Liver (tissue), 9 donors: ENCODE data around the gene MMRN1. TPM values are rescaled to one million over a fixed set of nuclear protein-coding genes. Genes with fewer than 3 reads are reported as not detected.

ENCODE experiments used
- DNase-seq: peaks from one replicate; pipeline ENCODE4 v3.0.0-alpha.2; 2017; ENCODE audit warnings: low spot score
- H3K27ac ChIP-seq, 2 donors: one replicate each; pipeline ENCODE4 v1.7.0; 2013; ENCODE audit warnings: inconsistent platforms in 2 of 2, low read length in 2 of 2, control low read depth in 1 of 2, low read depth in 1 of 2, mild to moderate bottlenecking in 1 of 2
- H3K27me3 ChIP-seq, 4 donors: one replicate each; pipeline versions ENCODE4 v1.6.1 to v1.7.0; 2013; ENCODE audit warnings: low read length in 3 of 4, inconsistent platforms in 1 of 4, mild to moderate bottlenecking in 1 of 4, moderate library complexity in 1 of 4; ENCODE audit not compliant: control insufficient read depth in 4 of 4, insufficient read depth in 4 of 4
- H3K36me3 ChIP-seq, 4 donors: one replicate each; pipeline versions ENCODE4 v1.6.1 to v1.7.0; 2013; ENCODE audit warnings: low read length in 3 of 4, mild to moderate bottlenecking in 3 of 4, low read depth in 1 of 4, moderate library complexity in 1 of 4; ENCODE audit not compliant: control insufficient read depth in 4 of 4, insufficient read depth in 3 of 4
- H3K4me1 ChIP-seq, 4 donors: one replicate each; pipeline versions ENCODE4 v1.6.1 to v1.7.0; 2013; ENCODE audit warnings: low read length in 3 of 4, mild to moderate bottlenecking in 3 of 4, moderate library complexity in 1 of 4; ENCODE audit not compliant: control insufficient read depth in 4 of 4, insufficient read depth in 4 of 4
- H3K4me3 ChIP-seq, 3 donors: one replicate each; pipeline versions ENCODE4 v1.6.1 to v1.7.0; 2013; ENCODE audit warnings: low read length in 3 of 3, control low read depth in 1 of 3, low read depth in 1 of 3, mild to moderate bottlenecking in 1 of 3
- H3K9ac ChIP-seq, 2 donors: one replicate each; pipeline ENCODE4 v1.7.0; 2013; ENCODE audit warnings: low read length in 2 of 2, mild to moderate bottlenecking in 2 of 2, moderate library complexity in 2 of 2, control low read depth in 1 of 2, low read depth in 1 of 2
- H3K9me3 ChIP-seq, 4 donors: one replicate each; pipeline versions ENCODE4 v1.6.1 to v1.7.0; 2013; ENCODE audit warnings: low read length in 3 of 4; ENCODE audit not compliant: control insufficient read depth in 4 of 4
- NR2F2 ChIP-seq: IDR thresholded peaks from 2 replicates; pipeline ENCODE4 v1.6.1; 2016; ENCODE audit warnings: antibody characterized with exemption
- RAD21 ChIP-seq, 2 donors: IDR thresholded peaks; 2 replicates each; pipeline ENCODE4 v1.6.1; 2016; ENCODE audit warnings: antibody characterized with exemption in 2 of 2, mild to moderate bottlenecking in 2 of 2
- SP1 ChIP-seq: IDR thresholded peaks from 2 replicates; pipeline ENCODE4 v1.6.1; 2018; ENCODE audit warnings: antibody characterized with exemption, mild to moderate bottlenecking
- WGBS: extraction: QIAGEN DNeasy Blood & Tissue Kit; methylation state at CpG from one replicate; pipeline ENCODE4 v1.1.7; 2013; 5-methylcytosine and 5-hydroxymethylcytosine counted together
- polyA plus RNA-seq, 2 donors: library from polyadenylated mRNA; stranded (reverse) in 1 of 2; unstranded in 1 of 2; fragments of 200-250 nt in 1 of 2; fragments of >200 nt in 1 of 2; fragmentation: Nextera tagmentation in 1 of 2; extraction: Ambion mirVana in 1 of 2; gene quantifications; one replicate each; pipeline versions ENCODE4 v1.2.1 to v1.2.3, GENCODE V29; 2013 to 2015
- total RNA-seq, 2 donors: library from RNA; depleted of rRNA; stranded (reverse); fragments of >200 nt; gene quantifications; one replicate each; pipeline ENCODE4 v1.2.3, GENCODE V29; 2014
- TF ChIP-seq, protein P1 (sequence below): fragments of 150-350 bp; IDR thresholded peaks from 2 replicates; pipeline ENCODE4 v1.5.1; 2017; ENCODE audit warnings: improper control_type of control experiment, low read depth, low read length; ENCODE audit not compliant: missing input control
- TF ChIP-seq, protein P2 (sequence below): IDR thresholded peaks from 2 replicates; pipeline ENCODE4 v1.6.1; 2016; ENCODE audit warnings: antibody characterized with exemption
- donor health status: healthy.
- donor health status: healthy.
- donor health status: healthy.
- donor health status: healthy.
- donor health status: healthy.

Gene MMRN1, protein sequence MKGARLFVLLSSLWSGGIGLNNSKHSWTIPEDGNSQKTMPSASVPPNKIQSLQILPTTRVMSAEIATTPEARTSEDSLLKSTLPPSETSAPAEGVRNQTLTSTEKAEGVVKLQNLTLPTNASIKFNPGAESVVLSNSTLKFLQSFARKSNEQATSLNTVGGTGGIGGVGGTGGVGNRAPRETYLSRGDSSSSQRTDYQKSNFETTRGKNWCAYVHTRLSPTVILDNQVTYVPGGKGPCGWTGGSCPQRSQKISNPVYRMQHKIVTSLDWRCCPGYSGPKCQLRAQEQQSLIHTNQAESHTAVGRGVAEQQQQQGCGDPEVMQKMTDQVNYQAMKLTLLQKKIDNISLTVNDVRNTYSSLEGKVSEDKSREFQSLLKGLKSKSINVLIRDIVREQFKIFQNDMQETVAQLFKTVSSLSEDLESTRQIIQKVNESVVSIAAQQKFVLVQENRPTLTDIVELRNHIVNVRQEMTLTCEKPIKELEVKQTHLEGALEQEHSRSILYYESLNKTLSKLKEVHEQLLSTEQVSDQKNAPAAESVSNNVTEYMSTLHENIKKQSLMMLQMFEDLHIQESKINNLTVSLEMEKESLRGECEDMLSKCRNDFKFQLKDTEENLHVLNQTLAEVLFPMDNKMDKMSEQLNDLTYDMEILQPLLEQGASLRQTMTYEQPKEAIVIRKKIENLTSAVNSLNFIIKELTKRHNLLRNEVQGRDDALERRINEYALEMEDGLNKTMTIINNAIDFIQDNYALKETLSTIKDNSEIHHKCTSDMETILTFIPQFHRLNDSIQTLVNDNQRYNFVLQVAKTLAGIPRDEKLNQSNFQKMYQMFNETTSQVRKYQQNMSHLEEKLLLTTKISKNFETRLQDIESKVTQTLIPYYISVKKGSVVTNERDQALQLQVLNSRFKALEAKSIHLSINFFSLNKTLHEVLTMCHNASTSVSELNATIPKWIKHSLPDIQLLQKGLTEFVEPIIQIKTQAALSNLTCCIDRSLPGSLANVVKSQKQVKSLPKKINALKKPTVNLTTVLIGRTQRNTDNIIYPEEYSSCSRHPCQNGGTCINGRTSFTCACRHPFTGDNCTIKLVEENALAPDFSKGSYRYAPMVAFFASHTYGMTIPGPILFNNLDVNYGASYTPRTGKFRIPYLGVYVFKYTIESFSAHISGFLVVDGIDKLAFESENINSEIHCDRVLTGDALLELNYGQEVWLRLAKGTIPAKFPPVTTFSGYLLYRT
- total RNA-seq (10 to 100 TPM; 13.7 to 15.6 TPM), polyA plus RNA-seq (1 to 10 TPM; 4.4 to 6.6 TPM)

DNA sequence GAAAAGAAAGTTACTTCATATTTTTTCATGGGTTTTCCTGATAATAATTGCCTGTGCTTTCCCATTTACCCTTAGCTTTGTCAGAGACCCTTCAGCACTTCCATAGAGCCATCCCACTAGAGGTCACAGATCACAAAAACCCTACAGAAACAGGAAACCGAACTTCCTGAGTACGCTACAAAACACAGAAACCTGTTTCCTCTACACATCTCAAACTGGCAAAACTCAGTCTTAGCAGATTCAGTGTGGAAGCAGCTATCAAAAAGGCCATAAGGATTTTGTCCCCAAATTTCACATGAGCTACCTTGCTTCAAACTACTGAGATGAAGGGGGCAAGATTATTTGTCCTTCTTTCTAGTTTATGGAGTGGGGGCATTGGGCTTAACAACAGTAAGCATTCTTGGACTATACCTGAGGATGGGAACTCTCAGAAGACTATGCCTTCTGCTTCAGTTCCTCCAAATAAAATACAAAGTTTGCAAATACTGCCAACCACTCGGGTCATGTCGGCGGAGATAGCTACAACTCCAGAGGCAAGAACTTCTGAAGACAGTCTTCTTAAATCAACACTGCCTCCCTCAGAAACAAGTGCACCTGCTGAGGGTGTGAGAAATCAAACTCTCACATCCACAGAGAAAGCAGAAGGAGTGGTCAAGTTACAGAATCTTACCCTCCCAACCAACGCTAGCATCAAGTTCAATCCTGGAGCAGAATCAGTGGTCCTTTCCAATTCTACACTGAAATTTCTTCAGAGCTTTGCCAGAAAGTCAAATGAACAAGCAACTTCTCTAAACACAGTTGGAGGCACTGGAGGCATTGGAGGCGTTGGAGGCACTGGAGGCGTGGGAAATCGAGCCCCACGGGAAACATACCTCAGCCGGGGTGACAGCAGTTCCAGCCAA lies at the start of gene MMRN1:
TSS of gene MMRN1 (plus strand) at position 206 of the 902 bp plus-strand sequence. CDS start at position 324, 118 bp downstream.
- no peaks in the 10 kb centered on the region for H3K9me3 ChIP-seq
- H3K9ac ChIP-seq, result no peak within 1 kb of the TSS
- peak within 1 kb of the TSS in 1 of 3 donors; percentile 23 for H3K4me3 ChIP-seq
- no peaks in the 10 kb centered on the region for H3K36me3 ChIP-seq
- 52% methylated on average over 11 of the region's 11 CpGs for WGBS
- DNase-seq, result no peak
- H3K27me3 ChIP-seq, result peaks cover 0 to 4% (median 0%) of the 10 kb centered on the region in 4 donors
- H3K27ac ChIP-seq, result no peak within 1 kb of the TSS
- TF ChIP-seq SP1, result no peak
- TF ChIP-seq NR2F2, result peak; percentile 88
- H3K4me1 ChIP-seq, result no peaks in the 10 kb centered on the region

DNA sequence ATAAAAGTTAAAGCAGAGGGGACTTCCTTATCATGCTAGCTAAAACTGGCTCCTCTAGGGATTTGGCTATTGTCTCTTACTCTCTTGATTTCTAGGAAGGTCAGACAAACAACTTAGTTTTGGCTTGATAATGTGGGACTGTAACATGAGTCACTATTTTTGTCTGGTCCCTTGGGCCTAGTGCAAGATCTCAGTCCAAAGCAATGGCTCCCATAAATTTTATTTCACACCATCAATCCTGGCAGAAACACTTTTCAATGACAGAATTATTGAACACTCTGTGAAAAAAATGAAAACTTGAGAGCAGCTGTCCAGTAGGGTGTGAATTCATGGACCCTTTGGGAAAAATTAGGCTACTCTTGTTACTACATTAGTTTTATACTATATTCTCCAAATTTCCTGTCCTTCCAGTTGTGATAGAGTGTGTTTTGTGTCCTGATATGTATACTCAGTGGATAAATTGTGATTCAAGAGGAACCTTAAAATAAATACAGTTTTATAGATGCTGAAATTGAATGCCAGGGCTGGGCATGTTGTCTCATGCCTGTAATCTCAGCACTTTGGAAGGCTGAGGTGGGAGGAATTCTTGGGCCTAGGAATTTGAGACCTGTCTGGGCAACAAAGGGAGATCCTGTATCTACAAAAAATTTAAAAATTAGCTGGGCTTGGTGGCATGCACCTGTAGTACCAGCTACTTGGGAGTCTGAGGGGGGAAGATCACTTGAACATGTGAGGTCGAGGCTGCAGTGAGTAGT lies 46.9 kb upstream of the MMRN1 start:
- no peak overlapping the region for H3K9ac ChIP-seq
- no peak for TF ChIP-seq RAD21 (IDR thresholded peaks at IDR 0.05)
- TF ChIP-seq, protein P1, sequence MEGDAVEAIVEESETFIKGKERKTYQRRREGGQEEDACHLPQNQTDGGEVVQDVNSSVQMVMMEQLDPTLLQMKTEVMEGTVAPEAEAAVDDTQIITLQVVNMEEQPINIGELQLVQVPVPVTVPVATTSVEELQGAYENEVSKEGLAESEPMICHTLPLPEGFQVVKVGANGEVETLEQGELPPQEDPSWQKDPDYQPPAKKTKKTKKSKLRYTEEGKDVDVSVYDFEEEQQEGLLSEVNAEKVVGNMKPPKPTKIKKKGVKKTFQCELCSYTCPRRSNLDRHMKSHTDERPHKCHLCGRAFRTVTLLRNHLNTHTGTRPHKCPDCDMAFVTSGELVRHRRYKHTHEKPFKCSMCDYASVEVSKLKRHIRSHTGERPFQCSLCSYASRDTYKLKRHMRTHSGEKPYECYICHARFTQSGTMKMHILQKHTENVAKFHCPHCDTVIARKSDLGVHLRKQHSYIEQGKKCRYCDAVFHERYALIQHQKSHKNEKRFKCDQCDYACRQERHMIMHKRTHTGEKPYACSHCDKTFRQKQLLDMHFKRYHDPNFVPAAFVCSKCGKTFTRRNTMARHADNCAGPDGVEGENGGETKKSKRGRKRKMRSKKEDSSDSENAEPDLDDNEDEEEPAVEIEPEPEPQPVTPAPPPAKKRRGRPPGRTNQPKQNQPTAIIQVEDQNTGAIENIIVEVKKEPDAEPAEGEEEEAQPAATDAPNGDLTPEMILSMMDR, result no peak
- TF ChIP-seq, protein P2, sequence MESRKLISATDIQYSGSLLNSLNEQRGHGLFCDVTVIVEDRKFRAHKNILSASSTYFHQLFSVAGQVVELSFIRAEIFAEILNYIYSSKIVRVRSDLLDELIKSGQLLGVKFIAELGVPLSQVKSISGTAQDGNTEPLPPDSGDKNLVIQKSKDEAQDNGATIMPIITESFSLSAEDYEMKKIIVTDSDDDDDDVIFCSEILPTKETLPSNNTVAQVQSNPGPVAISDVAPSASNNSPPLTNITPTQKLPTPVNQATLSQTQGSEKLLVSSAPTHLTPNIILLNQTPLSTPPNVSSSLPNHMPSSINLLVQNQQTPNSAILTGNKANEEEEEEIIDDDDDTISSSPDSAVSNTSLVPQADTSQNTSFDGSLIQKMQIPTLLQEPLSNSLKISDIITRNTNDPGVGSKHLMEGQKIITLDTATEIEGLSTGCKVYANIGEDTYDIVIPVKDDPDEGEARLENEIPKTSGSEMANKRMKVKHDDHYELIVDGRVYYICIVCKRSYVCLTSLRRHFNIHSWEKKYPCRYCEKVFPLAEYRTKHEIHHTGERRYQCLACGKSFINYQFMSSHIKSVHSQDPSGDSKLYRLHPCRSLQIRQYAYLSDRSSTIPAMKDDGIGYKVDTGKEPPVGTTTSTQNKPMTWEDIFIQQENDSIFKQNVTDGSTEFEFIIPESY, result no peak
- no peaks in the 10 kb centered on the region for H3K4me1 ChIP-seq
- no peak for DNase-seq
- no peaks in the 10 kb centered on the region for H3K9me3 ChIP-seq
- WGBS, result 79% methylated on average over 1 of the region's 1 CpG
- no peak overlapping the region for H3K4me3 ChIP-seq
- no peaks in the 10 kb centered on the region for H3K36me3 ChIP-seq
- H3K27me3 ChIP-seq, result no peaks in the 10 kb centered on the region
- H3K27ac ChIP-seq, result no peak overlapping the region
